Measurements from ENCODE around the gene CDH4. TPM values are rescaled to one million over a fixed set of nuclear protein-coding genes. Genes with fewer than 3 reads are reported as not detected.

The CDH4 gene
- total and polyA plus RNA-seq, 4 donors = 0.06 to 0.10 TPM; not detected in 2

DNA sequence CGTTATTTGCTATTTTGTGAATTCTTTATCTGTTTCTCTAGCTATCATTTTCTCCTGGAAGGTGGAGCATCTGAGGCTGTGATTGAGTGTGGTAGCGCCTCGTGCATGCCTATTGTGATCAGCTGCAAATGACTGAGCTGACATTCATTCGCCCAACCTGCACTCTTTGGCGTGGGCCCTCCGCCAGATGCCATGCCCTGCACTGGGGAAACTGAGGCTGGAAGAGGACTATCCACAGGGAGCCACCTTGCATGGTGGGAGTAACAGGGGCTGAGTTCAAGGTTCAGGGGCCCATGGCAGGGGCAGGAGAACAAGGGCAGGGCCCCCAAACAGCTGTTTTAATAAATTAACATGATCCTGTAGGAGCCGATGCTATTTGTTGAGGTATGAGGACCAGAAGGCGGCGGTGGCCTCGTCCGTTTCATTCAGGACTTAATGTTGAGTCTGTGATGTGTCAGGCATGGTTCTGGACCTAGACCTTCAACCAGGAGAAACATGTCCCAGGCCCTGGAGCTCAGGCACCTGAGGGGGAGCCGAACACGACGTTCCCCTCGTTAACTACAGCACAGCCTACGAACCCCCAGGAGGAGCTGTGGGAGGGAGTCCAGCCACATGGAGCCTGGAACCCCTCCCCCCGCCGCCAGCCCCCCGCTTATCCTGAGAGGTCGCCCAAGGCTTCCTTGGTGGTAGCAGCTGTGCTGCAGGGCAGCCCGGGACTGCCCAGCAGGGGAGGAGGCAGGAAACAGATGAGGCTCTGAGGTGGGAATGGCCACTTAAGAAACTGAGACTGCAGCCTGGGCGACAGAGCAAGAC, 242.9 kb downstream of the CDH4 start:
- H3K36me3 ChIP-seq (ENCODE audit: control insufficient read depth in 1 of 2, insufficient read depth in 2 of 2, low read length in 1 of 2) = no peaks in the 10 kb centered on the region
- no peak for ATAC-seq (ENCODE audit: low FRiP score)
- H3K27me3 ChIP-seq (ENCODE audit: control insufficient read depth in 1 of 2, insufficient read depth in 2 of 2, low read length in 1 of 2) = no peaks in the 10 kb centered on the region
- intact Hi-C loops (cut with DNase I) = no loop called here
- no peak overlapping the region for H3K27ac ChIP-seq (ENCODE audit: low read depth in 1 of 2, low read length in 2 of 2)
- H3K4me3 ChIP-seq (ENCODE audit: low read length in 2 of 2) = no peak overlapping the region
- WGBS, 2 donors = 70 to 74% methylated on average over 22 of the region's 22 CpGs
- DNase-seq = no peak
- no peaks in the 10 kb centered on the region for H3K4me1 ChIP-seq (ENCODE audit: control insufficient read depth in 1 of 2, insufficient read depth in 2 of 2, low read length in 2 of 2)
- H3K9me3 ChIP-seq (ENCODE audit: control insufficient read depth, low read length) = peaks cover 10% of the 10 kb centered on the region

DNA sequence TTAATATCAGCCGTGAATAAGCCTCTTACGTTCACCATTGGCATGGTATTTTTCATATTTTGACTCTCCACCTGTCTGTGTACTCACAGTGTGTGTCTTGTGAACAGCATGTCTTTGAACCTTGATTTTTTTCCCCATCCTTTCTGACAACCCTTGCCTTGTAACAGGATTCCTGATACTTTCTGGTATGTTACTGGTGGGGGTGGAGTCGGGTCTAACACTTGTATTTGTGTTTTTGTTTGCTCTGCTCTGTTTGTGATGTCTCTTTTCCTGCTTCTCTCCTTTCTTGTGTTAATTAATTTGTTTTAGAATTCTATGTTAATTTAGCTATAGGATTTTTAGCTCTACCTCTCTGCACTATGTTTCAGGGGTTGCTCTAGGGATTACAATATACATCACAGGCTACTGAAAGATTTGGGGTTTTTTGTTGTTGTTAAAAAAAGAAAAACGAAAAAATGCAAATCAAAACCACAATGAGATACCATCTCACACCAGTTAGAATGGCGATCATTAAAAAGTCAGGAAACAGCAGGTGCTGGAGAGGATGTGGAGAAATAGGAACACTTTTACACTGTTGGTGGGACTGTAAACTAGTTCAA, 245.1 kb downstream of the CDH4 start:
- ATAC-seq (ENCODE audit: low FRiP score) = no peak
- 23% methylated on average over 5 of the region's 5 CpGs for WGBS, 2 donors
- no peaks in the 10 kb centered on the region for H3K4me1 ChIP-seq (ENCODE audit: control insufficient read depth in 1 of 2, insufficient read depth in 2 of 2, low read length in 2 of 2)
- DNase-seq = no peak
- H3K27ac ChIP-seq (ENCODE audit: low read depth in 1 of 2, low read length in 2 of 2) = no peak overlapping the region
- intact Hi-C loops (cut with DNase I) = no loop called here
- H3K4me3 ChIP-seq (ENCODE audit: low read length in 2 of 2) = no peak overlapping the region
- H3K27me3 ChIP-seq (ENCODE audit: control insufficient read depth in 1 of 2, insufficient read depth in 2 of 2, low read length in 1 of 2) = no peaks in the 10 kb centered on the region
- peaks cover 8% of the 10 kb centered on the region for H3K9me3 ChIP-seq (ENCODE audit: control insufficient read depth, low read length)
- no peaks in the 10 kb centered on the region for H3K36me3 ChIP-seq (ENCODE audit: control insufficient read depth in 1 of 2, insufficient read depth in 2 of 2, low read length in 1 of 2)

DNA sequence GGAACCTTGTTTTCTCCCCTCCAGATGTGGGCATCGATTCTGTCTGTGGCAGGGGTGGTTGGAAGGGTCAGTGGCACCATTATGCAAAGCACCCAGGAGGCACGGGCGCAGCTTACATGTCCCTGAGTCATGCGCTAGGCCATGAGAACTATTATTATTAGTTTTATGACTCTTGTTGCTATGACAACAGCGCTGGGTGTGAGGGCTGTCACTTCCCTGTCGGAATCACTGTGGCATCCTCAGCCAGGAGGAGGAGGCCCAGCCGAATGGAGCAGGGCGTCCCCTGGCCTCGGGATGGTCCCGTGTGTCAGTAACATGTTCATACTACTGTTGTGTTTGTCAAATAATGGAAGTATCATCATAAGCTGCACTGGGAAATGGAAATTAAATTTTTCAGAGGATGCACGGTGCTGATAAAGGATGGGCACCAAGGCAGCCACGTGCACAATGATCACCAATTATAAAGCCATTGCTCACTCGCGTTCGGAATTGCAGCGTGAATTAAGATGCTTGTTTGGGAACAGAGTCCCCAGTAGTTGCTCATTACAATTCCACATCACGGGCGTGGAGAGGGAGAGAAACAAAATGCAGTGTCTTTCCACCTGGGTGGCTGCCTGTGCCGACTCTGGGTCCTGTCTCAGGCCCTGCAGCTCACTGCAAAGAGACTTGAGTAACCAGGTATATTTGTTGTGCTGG, 247.9 kb downstream of the CDH4 start:
- Histone ChIP-seq H3K36me3 (ENCODE audit: control insufficient read depth in 1 of 2, insufficient read depth in 2 of 2, low read length in 1 of 2) (no peaks in the 10 kb centered on the region), H3K4me3 (ENCODE audit: low read length in 2 of 2) (no peak overlapping the region), H3K4me1 (ENCODE audit: control insufficient read depth in 1 of 2, insufficient read depth in 2 of 2, low read length in 2 of 2) (no peaks in the 10 kb centered on the region), H3K27me3 (ENCODE audit: control insufficient read depth in 1 of 2, insufficient read depth in 2 of 2, low read length in 1 of 2) (no peaks in the 10 kb centered on the region), H3K9me3 (ENCODE audit: control insufficient read depth, low read length) (no peaks in the 10 kb centered on the region), H3K27ac (ENCODE audit: low read depth in 1 of 2, low read length in 2 of 2) (no peak overlapping the region)
- WGBS, 2 donors = 79% methylated on average over 19 of the region's 19 CpGs
- ATAC-seq (ENCODE audit: low FRiP score) = no peak
- DNase-seq = no peak
- intact Hi-C loops (cut with DNase I) = no loop called here

DNA sequence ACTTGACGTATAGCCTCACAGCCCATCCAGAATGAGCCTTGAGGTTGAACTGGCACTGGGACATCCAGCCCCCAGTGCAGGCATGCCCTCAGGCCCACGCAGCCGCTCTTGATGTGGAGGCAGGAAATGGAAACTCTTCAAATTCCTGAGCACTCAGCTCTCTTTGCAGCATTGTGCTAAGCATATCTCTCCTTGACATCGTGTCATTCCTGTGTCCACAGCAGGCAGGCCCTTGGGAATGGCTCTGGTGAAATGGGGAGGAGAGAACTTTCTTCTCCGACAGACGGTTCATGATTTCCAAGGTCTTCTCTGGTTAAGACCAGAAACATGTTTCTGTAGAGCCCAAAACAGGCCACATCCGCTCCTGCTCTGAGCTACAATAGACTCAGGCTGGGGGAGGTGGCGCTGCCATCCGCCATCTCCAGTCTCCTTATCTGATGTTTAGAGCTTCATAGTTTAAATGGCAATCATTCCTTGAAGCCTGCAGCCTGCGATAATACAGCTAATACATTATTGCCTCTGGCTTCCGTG, 248.8 kb downstream of the CDH4 start:
- no peaks in the 10 kb centered on the region for H3K27me3 ChIP-seq (ENCODE audit: control insufficient read depth in 1 of 2, insufficient read depth in 2 of 2, low read length in 1 of 2)
- H3K36me3 ChIP-seq (ENCODE audit: control insufficient read depth in 1 of 2, insufficient read depth in 2 of 2, low read length in 1 of 2) = no peaks in the 10 kb centered on the region
- H3K4me1 ChIP-seq (ENCODE audit: control insufficient read depth in 1 of 2, insufficient read depth in 2 of 2, low read length in 2 of 2) = no peaks in the 10 kb centered on the region
- no peak for DNase-seq
- intact Hi-C loops (cut with DNase I) = no loop called here
- H3K4me3 ChIP-seq (ENCODE audit: low read length in 2 of 2) = no peak overlapping the region
- no peak overlapping the region for H3K27ac ChIP-seq (ENCODE audit: low read depth in 1 of 2, low read length in 2 of 2)
- ATAC-seq (ENCODE audit: low FRiP score) = no peak
- no peaks in the 10 kb centered on the region for H3K9me3 ChIP-seq (ENCODE audit: control insufficient read depth, low read length)
- WGBS, 2 donors = 14 to 16% methylated on average over 11 of the region's 11 CpGs

DNA sequence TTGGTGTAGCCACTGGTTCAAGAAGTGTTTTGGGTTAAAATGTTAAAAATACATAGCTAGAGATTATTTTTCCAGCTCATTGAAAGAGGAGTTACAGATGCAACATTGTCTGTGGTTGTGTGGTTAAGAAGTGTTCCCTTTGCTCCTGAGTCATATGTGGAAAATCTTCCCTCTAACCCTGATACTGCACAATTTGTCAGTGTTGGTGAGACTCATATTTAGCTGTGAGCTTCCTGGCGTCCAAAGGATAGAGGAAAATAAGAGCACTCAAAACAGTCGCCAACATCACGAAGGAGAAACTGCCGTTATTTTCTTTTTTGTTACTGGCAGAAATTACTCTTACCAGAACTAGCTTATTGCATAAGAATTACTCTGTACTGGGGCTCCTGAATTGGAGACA, 250.4 kb downstream of the CDH4 start:
- no peak for DNase-seq
- H3K9me3 ChIP-seq (ENCODE audit: control insufficient read depth, low read length) = no peaks in the 10 kb centered on the region
- no peaks in the 10 kb centered on the region for H3K4me1 ChIP-seq (ENCODE audit: control insufficient read depth in 1 of 2, insufficient read depth in 2 of 2, low read length in 2 of 2)
- H3K27me3 ChIP-seq (ENCODE audit: control insufficient read depth in 1 of 2, insufficient read depth in 2 of 2, low read length in 1 of 2) = no peaks in the 10 kb centered on the region
- no peak overlapping the region for H3K27ac ChIP-seq (ENCODE audit: low read depth in 1 of 2, low read length in 2 of 2)
- intact Hi-C loops (cut with DNase I) = no loop called here
- WGBS, 2 donors = 89 to 90% methylated on average over 4 of the region's 4 CpGs
- H3K4me3 ChIP-seq (ENCODE audit: low read length in 2 of 2) = no peak overlapping the region
- no peak for ATAC-seq (ENCODE audit: low FRiP score)
- H3K36me3 ChIP-seq (ENCODE audit: control insufficient read depth in 1 of 2, insufficient read depth in 2 of 2, low read length in 1 of 2) = no peaks in the 10 kb centered on the region

DNA sequence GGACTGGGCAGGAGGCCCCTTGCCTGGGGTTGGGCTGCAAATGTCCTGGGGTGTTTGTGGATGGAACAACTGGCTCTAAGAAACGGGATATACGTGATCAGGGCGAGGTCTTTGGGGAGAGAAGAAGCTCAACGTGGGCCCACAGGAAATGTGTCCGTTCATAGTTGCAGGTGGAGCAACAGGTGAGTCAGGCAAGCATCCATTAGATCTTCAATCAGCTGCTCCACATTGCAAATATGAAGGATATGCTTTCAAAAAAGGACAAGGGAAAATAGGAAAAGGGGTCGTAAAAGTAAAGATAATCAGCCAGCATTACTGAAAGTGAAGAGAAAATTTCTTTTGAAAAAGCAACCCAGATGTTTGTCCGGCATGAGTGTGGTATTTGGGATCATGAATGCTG, 251.0 kb downstream of the CDH4 start:
- WGBS, 2 donors = 75 to 76% methylated on average over 7 of the region's 7 CpGs
- ATAC-seq (ENCODE audit: low FRiP score) (no peak), DNase-seq (no peak)
- no peaks in the 10 kb centered on the region for H3K9me3 ChIP-seq (ENCODE audit: control insufficient read depth, low read length)
- no peaks in the 10 kb centered on the region for H3K36me3 ChIP-seq (ENCODE audit: control insufficient read depth in 1 of 2, insufficient read depth in 2 of 2, low read length in 1 of 2)
- intact Hi-C loops (cut with DNase I) = no loop called here
- no peaks in the 10 kb centered on the region for H3K4me1 ChIP-seq (ENCODE audit: control insufficient read depth in 1 of 2, insufficient read depth in 2 of 2, low read length in 2 of 2)
- no peak overlapping the region for H3K27ac ChIP-seq (ENCODE audit: low read depth in 1 of 2, low read length in 2 of 2)
- H3K4me3 ChIP-seq (ENCODE audit: low read length in 2 of 2) = no peak overlapping the region
- no peaks in the 10 kb centered on the region for H3K27me3 ChIP-seq (ENCODE audit: control insufficient read depth in 1 of 2, insufficient read depth in 2 of 2, low read length in 1 of 2)

DNA sequence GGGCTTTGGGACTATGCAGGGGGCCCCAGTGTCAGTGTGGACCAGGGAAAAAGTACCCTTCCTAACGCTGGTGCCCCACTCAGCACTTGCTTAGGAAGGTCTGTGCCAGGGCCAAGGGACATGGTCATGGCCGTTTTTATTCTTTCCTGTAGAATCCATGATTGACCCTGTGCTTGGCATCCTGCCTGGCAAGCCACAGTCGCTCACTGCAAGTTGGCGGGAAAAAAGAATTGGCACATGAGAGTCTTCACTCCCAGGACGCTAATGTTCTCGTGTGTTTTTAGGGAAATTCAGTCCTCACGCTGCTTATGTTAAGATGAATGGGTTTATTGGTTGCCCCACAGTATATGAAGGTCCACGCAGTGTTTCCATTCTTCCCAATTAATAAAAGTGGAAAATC, 253.4 kb downstream of the CDH4 start:
- Histone ChIP-seq H3K4me3 (ENCODE audit: low read length in 2 of 2) (no peak overlapping the region), H3K9me3 (ENCODE audit: control insufficient read depth, low read length) (no peaks in the 10 kb centered on the region), H3K4me1 (ENCODE audit: control insufficient read depth in 1 of 2, insufficient read depth in 2 of 2, low read length in 2 of 2) (no peaks in the 10 kb centered on the region), H3K27ac (ENCODE audit: low read depth in 1 of 2, low read length in 2 of 2) (no peak overlapping the region), H3K36me3 (ENCODE audit: control insufficient read depth in 1 of 2, insufficient read depth in 2 of 2, low read length in 1 of 2) (no peaks in the 10 kb centered on the region), H3K27me3 (ENCODE audit: control insufficient read depth in 1 of 2, insufficient read depth in 2 of 2, low read length in 1 of 2) (no peaks in the 10 kb centered on the region)
- DNase-seq = no peak
- WGBS, 2 donors = 34 to 44% methylated on average over 8 of the region's 8 CpGs
- ATAC-seq (ENCODE audit: low FRiP score) = no peak
- intact Hi-C loops (cut with DNase I) = no loop called here

DNA sequence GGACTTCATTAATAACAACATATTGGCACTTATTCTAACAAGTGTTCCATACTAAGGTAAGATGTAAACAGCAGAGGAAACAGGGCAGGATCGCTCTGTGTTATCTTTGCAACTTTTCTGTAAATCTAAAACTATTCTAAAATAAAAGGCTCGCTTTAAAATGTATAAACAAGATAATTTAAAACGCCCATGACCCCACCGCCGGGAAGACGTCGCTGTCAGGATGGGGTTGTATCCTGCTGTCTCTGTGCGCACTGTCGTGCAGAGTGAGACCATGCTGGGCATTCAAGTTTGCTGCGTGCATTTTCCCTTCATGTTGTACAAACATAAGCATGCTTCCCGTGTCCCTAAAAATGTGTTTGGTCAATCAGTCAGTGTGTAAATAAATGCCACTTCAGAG, 255.7 kb downstream of the CDH4 start:
- Histone ChIP-seq H3K4me1 (ENCODE audit: control insufficient read depth in 1 of 2, insufficient read depth in 2 of 2, low read length in 2 of 2) (no peaks in the 10 kb centered on the region), H3K36me3 (ENCODE audit: control insufficient read depth in 1 of 2, insufficient read depth in 2 of 2, low read length in 1 of 2) (no peaks in the 10 kb centered on the region), H3K9me3 (ENCODE audit: control insufficient read depth, low read length) (no peaks in the 10 kb centered on the region), H3K27ac (ENCODE audit: low read depth in 1 of 2, low read length in 2 of 2) (no peak overlapping the region), H3K27me3 (ENCODE audit: control insufficient read depth in 1 of 2, insufficient read depth in 2 of 2, low read length in 1 of 2) (no peaks in the 10 kb centered on the region), H3K4me3 (ENCODE audit: low read length in 2 of 2) (no peak overlapping the region)
- peak in 1 of 2 donors; percentile 23 for DNase-seq
- 68 to 72% methylated on average over 11 of the region's 11 CpGs for WGBS, 2 donors
- no peak for ATAC-seq (ENCODE audit: low FRiP score)
- intact Hi-C loops (cut with DNase I) = no loop called here
